NCI-H82 (cell line): ENCODE results near the gene KRTAP4-7.
"Not testable (repeated sequence)": the region's sequence is repeated elsewhere in the genome, so short reads cannot be mapped to it uniquely, and the experiment has no call there.

ENCODE experiments used
- DNase-seq: peaks from one replicate; lab custom pipeline; 2025; lab: John Stamatoyannopoulos, UW

The KRTAP4-7 gene

DNA sequence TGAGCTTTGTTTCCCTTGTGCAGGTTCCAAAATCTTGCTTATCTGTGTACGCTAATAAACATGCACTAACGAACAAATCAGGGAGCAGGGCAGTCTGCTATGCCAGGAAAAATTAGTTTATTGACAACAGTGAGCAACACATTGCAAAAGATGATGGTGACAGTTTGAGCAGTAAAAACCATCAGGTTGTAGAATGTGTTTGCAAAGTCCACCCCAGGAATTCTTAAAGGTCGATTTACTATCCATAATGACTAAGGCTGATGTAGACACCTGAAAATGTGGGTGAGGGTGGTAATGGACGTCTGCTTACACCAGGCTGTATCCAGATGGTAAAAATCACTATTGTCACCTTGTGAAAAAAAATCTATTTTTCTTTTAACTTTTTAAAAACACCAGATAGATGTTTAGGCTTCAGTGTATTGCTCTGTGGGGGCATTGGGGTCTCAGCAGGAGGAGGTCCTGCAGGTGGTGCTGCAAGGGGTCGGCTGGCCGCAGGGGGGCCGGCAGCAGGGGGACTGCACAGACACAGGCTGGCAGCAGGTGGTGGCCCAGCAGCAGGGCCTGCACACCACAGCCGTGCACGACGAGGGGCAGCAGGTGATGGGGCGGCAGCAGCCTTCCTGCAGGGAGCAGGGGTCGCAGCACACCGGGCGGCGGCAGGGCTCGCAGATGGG is 18.8 kb upstream of the KRTAP4-7 start:
- not testable (repeated sequence) for DNase-seq

DNA sequence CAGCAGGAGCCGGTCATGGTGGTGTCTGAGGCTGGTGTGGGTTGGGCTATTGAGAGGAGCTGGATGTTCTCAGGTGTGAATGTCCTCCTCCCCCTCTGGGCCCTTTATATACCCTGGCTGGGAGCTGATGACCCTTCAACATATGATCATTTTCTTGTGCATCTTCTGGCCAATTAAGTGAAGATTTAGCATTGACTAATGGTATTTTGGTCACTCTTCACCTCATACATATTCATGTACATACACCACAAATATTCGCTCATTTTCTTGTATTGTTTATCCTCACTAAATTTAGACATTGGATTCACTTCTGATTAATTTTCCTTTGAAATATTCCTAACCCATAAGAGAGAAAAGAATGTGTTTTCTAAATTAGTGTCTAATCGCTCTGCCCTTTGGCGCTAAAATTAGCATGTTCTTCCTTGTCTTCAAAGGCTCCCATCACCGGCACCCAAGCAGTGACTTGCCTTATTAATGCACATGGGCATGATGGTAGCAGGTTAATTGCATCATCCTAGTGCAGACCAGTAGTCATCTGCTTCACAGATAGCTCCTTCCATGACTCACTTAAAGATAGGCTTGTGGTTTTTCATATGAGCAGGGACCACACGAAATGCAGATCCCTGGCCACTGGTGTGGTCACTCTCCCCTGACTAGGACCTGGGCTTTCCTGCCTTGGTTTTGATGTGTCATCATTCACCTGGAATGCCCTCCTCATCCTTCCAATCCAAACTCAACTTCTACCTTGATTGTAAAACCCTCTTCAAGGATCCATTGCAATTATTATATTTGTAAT is 17.9 kb upstream of the KRTAP4-7 start, which contains the start of gene KRTAP2-4:
KRTAP2-4 (minus strand) TSS at position 51 of the 796 bp plus-strand sequence; CDS start at position 17, 34 bp downstream.
- DNase-seq: no peak

DNA sequence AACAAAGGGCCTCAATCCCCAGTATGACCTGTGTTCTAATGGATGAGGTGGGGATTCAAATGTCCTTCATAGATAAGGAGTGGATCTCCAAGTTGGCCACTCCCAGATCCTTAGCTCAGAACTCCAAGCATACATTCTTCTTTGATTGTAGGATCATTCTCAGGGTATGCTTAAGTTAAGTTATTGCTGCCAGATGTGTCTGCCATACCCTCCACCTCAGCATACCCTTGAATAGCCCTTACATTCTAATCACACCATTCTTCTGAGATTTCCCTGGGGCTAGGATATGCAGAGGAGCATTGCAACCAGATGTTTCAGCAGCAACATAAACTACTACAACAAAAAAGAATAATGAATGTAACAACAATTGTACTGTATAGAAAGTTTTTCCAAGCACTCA is 16.7 kb upstream of the KRTAP4-7 start:
- no peak for DNase-seq

DNA sequence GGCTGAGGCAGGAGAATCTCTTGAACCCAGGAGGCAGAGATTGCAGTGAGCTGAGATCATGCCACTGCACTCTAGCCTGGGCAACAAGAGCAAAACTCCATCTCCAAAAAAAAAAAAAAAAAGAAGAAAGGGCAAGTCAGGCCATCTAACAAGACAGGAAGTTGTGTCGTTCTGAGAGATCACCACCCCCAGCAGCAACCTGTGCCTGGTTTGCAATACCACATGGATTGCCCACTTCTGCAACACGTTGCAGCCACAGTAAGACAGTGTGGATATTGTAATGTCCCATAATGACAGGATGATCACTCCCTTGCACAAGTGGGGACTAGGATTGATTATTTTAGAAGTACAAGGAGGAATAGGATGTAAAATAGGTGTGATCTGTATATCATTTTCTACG is 14.9 kb upstream of the KRTAP4-7 start:
- DNase-seq: no peak

DNA sequence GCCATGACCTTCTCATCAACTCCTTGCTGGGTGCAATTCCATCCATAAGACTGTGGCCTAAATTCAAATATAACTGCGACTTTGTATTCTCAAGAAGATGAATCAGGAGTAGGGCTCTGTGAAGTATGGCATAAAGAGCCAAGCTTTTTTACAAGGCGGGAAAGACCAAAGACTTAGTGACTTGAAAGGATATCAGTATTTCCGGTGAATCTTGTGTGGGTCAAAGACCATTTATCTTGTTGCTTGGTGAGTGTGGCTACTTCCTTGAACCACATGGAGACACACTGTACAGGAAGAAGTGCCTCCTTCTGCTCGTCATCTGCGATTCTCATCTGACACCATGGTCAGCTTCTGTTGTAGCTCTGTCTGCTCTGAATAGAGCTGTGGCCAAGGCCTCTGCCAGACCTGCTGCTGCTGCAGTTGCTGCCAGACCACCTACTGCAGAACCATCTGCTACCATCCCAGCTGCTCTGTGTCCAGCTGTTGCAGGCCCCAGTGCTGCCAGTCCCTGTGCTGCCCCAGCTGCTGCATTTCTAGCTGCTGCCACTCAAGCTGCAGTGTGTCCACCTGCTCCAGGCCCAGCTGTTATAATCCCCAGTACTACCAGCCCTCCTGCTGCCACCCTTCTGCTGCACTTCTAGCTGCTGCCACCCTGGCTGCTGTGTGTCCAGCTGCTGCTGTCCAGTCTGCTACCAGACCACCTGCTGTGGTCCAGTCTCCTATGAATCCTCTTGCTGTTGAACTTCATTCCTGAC is 12.2 kb upstream of the KRTAP4-7 start:
- DNase-seq: no peak

DNA sequence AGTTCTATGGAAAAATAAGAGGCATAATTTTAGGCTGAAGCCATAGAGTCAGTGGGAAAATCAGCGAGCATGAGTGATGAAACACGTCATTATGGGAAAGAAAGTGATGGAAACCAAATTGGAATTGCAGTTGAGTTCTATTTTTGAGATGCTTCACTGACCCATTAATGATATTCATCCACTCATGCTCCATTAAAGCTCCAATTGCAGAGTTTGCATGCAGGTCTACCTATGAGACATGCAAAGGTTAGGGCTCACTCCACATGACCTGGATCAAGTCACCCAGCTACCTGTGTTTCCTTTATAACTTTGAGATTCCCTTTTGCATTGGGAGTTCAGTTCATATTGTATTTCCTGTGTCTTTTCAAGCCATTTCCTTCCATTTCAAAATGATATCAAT is 10.3 kb upstream of the KRTAP4-7 start:
- DNase-seq: no peak

DNA sequence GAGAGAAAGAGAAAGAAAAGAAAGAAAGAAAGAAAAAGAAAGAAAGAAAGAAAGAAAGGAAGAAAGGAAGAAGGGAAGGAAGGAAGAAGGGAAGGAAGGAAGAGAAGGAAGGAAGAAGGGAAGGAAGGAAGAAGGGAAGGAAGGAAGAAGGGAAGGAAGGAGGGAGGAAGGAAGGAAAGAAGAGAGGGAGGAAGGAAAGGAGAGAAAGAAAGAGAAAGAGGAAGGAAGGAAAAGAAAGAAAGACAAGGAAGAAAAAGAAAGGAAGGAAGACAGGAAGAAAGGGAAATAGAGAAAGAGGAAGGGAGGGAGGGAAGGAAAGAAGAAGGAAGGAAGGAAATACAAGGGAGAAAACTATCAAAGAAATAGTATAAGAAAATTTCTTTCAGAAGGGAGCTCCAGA is 7.2 kb upstream of the KRTAP4-7 start:
- no peak for DNase-seq

DNA sequence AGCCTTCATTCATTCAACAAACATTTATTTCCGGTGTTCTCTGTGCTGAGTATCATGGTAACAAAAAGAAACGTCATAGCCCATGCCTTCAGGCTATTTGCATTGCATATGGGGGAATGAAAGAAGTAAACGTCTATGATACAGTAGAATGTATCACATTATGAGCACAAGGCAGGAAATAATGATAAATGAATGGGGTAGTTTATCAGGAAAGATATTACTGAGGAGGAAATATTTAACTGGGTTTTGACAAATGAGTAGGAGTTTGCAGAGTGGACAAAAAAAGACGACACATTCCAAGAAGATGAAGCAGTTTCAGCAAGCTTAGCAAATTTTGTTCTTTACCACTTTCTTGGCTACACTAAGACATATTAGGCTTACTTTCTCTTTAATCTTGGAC is 1.3 kb upstream of the KRTAP4-7 start:
- no peak for DNase-seq

DNA sequence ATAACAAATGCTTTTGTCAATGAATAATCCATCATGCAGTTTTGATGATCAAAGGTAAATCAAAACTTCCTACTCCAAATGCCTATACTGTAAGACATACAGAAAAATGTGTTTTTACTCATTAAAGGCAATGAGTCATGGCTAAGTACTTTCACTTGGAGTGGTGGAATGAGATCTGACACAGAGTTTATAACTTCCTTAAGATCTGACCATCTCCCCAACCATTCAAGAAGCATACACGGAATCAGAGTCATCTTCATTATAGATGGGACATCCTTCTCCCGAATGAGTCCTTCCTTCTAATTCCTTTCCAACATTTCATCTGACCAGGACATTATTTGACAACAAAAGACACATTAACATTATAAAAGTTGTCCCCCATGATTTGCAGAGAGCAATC is 523 bp upstream of the KRTAP4-7 start:
- not testable (repeated sequence) for DNase-seq

DNA sequence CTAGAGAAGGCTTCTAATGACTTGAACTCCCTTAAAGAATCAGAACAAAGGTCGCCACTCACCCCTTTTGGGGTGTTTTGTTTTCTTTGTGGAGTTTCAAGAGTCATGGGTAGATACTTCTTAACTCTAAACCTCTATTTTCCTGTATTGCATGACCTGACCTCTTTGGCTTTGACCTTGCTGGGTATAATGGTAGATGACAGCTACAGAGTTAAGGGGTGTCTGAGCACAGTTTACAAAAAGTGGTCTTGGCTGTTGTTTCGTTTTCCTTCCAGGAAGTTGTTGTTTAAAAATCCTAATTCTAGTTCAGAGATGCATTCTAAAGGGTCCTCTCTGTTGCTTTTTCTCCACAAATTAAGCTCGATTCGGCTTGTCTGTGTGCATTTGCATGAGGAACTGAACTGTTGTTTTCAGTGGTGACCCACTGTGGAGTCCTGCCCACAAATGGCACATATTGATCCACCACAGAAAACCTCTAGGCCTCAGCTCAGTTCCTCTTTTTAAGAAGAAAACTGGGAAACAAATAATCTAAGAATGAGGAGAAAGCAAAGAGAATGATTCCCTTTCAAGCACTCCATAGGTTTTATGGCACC is 4.9 kb downstream of the KRTAP4-7 start:
- not testable (repeated sequence) for DNase-seq

DNA sequence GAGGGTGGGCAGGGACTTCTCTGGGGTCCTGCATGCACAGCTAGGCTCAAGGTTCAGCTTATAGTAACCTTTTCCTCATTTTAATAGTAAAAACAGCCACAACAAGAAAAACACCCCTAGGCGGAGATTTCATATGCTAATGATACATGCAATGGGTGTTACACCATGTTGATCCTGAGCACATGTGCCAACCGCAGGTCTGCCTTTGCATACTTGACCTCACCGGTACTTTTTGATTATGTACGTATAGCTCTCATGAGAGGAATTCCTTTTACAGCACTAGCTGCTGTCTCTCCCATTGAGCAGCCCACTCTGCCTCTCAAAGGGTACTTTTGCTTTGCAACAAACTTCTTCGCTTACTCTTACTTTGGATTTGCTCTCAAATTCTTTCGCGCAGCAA is 12.1 kb downstream of the KRTAP4-7 start:
- no peak for DNase-seq

DNA sequence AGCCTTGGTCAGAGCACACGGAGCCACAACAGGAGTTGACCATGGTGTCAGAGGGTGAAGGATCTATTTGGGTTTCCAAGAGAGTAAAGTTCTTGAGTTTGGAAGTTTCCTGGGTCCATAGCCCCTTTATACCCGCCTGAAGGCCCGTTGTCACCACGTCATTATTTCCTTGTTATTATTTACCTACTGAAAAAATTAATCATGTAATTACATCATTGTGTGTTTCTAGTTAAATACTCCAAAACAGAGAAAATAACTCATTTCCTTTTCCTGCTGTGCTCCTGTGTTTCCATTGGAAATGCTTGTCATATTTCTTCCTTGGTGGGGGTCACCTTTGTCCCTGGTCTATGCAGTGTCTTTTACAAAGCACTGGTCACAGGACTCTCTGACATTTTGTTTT is 14.1 kb downstream of the KRTAP4-7 start, which contains the start of gene KRTAP4-8:
KRTAP4-8 (minus strand) TSS at position 101 of the 400 bp plus-strand sequence; CDS start at position 43, 58 bp downstream.
- DNase-seq: no peak

DNA sequence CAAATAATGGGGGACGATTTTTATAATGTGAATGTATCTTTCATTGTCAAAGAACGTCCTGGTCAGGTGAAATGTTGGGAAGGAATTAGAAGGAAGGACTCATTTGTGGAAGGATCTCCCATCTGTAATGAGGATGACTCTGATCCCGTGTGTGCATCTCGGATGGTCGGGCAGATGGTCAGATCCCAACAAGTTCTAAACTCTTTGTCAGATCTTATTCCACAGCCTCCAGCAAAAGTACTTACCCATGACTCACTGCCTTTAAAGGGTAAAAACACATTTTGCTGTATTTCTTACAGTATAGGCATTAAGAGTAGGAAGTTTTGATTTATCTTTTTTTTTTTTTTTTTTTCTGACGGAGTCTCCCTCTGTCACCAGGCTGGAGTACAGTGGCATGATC is 14.5 kb downstream of the KRTAP4-7 start:
- DNase-seq: no peak

DNA sequence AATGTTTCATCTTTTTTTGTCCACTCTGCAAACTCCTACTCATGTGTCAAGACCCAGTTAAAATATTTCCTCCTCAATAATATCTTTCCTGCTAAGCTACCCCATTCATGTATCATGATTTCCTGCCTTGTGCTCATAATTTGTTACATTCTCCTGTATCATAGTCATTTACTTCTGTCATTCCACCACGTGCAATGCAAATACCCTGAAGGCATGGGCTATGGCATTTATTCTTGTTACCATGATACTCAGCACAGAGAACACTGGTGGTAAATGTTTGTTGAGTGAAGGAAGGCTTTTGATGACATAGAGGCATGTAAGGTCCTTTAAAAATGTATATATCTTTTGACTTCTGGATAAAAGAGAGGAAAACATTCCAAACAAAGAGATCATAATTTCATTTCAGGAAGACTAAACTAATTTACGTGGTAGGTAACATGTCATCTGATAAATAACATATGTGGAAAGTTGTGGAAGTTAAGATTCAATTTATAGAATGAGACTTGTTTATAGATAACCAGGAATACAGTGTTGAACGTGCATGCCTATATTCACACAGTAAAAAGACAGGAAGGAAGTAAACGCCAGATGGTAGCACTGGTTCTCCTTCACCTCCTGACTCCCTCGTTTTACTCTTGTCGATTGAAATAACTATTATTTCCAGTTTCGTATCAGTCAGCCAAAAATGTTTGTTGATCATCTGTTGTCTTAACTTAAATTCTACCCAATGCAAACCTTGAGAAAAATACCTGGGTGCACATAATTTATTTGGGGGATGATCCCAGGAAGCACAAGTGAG is 15.9 kb downstream of the KRTAP4-7 start:
- not testable (repeated sequence) for DNase-seq

DNA sequence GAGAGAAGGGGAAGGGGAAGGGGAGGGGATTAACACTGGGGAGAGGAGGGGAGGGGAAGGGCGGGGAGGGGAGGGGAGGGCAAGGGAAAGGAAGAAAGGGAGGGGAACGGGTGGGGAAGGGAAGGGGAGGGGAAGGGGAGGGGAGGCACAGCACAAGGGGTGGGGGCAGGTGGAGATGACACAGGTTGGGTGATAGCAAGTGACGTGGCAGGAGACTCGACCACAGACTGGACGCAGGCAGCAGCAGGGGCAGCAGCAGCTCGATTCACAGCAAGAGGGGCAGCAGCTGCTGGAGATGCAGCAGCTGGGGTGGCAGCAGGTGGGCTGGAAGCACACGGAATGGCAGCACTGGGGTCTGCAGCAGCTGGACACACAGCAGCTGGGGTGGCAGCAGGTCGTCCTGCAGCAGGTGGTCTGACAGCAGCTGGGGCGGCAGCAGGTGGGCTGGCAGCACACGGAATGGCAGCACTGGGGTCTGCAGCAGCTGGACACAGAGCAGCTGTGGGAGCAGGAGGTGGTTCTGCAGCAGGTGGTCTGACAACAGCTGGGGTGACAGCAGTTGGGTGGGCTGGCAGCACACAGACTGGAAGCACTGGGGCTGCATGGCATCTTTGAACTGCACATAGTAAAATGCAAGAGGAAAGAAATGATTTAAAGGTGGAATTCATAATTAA is 17.8 kb downstream of the KRTAP4-7 start, which contains the start of gene KRTAP4-16:
KRTAP4-16 (minus strand) TSS at position 624 of the 674 bp plus-strand sequence; CDS start at position 624, 0 bp downstream.
- no peak for DNase-seq

DNA sequence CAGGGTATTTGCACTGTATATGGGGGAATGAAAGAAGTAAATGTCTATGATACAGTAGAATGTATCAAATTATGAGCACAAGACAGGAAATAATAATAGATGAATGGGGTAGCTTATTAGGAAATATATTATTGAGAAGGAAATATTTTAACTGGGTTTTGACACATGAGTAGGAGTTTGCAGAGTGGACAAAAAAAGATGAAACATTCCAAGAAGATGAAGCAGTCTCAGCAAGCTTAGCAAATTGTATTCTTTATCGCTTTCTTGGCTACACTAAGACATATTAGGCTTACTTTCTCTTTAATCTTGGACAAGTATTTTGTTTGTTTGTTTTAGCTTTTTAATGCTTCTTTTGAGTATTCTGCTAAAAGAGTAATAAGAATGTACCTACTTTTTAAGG is 19.9 kb downstream of the KRTAP4-7 start:
- no peak for DNase-seq

DNA sequence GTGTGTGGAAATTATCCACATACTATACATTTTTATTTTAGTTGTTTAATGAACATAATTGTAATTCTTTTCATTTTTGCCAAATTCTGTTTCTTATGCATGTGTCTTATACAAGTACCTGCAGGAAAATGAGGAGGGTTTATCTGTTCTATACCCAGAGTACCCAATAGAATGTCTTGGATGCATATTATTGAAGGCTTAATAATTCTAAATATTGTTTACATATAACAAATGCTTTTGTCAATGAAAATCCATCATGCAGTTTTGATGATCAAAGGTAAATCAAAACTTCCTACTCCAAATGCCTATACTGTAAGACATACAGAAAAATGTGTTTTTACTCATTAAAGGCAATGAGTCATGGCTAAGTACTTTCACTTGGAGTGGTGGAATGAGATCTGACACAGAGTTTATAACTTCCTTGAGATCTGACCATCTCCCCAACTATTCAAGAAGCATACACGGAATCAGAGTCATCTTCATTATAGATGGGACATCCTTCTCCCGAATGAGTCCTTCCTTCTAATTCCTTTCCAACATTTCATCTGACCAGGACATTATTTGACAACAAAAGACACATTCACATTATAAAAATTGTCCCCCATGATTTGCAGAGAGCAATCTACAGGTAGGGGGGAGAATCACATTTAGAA is 20.6 kb downstream of the KRTAP4-7 start:
- DNase-seq: not testable (repeated sequence)

DNA sequence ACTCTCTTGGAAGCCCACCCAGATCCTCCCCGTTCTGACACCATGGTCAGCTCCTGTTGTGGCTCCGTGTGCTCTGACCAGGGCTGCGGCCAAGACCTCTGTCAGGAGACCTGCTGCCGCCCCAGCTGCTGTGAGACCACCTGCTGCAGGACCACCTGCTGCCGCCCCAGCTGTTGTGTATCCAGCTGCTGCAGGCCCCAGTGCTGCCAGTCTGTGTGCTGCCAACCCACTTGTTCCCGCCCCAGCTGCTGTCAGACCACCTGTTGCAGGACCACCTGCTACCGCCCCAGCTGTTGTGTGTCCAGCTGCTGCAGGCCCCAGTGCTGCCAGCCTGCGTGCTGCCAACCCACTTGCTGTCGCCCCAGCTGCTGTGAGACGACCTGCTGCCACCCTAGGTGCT is 21.4 kb downstream of the KRTAP4-7 start, which contains the start of gene KRTAP4-9:
KRTAP4-9 (plus strand) TSS at position 43 of the 400 bp plus-strand sequence; CDS start at position 43, 0 bp downstream.
- DNase-seq: not testable (repeated sequence)

DNA sequence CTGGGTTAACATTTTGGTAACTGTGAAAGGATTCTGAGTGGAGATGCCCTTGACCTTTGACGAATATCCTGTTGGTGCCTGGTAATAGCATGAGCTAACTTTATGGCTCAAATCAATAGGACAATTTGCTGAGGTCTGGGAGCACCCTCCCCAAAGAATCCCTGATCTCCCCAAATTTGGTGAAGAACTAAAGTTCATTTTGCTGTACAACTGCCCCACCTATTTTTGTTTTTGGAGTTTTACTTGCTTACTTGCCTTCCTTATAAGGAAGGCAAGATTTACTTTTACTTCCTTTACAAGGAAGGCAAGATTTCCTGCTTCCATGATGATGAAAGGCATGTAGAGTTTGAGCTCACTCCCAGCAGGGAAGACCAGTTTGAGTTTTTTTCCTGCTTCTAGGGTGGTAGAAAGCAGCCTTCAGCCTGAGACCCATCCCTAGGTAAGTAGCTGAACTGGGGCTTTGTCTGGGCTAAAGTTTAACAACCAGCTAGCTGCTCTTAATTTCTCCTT is 24.0 kb downstream of the KRTAP4-7 start:
- no peak for DNase-seq
